HL-60 (cell line): ENCODE data around the gene AKT2.

Experiments
- CTCF ChIP-seq: IDR thresholded peaks from one replicate; pipeline ENCODE4 v1.5.1; 2011; ENCODE audit warnings: low read length, control low read depth, inconsistent platforms; ENCODE audit not compliant: insufficient read depth
- POLR2AphosphoS5 ChIP-seq: IDR thresholded peaks from 2 replicates; pipeline ENCODE4 v1.6.1; 2012; ENCODE audit warnings: low read depth

DNA sequence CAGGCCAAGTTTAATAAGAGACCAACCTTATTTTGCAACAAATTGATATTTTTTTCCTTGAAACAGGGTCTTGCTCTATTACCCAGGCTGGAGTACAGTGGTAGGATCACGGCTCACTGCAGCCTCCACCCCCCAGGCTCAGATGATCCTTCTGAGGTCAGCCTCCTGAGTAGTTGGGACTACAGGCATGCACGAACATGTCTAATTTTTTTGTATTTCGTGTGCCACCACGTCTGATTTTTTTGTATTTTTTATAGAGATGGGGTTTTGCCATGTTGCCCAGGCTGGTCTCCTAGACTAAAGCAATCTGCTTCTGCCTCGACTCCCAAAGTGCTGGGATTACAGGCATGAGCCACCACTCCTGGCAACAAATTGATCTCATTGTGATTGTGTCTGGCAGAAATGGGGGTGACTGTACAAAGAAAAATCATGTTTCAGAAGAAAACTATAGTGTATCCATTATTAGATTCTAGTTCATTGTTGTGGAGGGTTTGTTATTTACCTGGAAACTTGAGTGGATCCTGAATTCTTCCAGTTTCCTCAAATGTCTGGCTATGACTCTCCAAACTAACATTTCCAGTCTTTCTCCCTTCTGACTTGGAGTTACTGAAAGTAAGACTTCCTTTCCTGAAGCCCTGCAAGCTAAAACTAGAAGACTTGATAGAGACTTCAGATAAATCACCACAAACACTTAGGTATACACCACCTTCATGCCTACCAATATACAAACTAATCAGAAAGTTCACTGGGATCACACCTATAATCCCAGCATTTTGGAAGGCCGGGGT lies 17.3 kb upstream of the AKT2 start:
- TF ChIP-seq CTCF = no peak
- TF ChIP-seq POLR2AphosphoS5 = no peak
